HCT116 (cell line): Measurements from ENCODE around the gene BICD1. TPM values are rescaled to one million over a fixed set of nuclear protein-coding genes. Genes with fewer than 3 reads are reported as not detected.

Experiments
- ATAC-seq: fragments of 200-7000 bp; cut with Tn5 transposase; 2 replicates; pipeline ENCODE4 v1.9.1; 2020; ENCODE audit warnings: mild to moderate bottlenecking, moderate library complexity
- BruUV-seq: library from RNA; stranded (reverse); fragments of 400-500 nt; replicated peaks from 2 replicates; lab custom pipeline; 2021; lab: Mats Ljungman, UMichigan
- CTCF ChIA-PET: fragments of 300-600 bp; sonication (Branson Sonifier 250); formaldehyde crosslinking; loops from one replicate; lab custom pipeline; 2021; ENCODE audit warnings: antibody characterized with exemption; lab: Charles Lee
- POLR2A ChIA-PET: fragments of 300-600, 350-600 bp; sonication (Branson Sonifier 250); formaldehyde crosslinking; loops from one replicate; lab custom pipeline; 2021; ENCODE audit warnings: antibody characterized with exemption; lab: Charles Lee
- RAD21 ChIA-PET, 2 experiments: fragments of 300-600 bp; sonication (Branson Sonifier 250); formaldehyde crosslinking; loops; one replicate each; lab custom pipeline; 2023; ENCODE audit warnings: low total read pairs in 2 of 2; ENCODE audit not compliant: uncharacterized antibody in 2 of 2, unreplicated experiment in 2 of 2, low non-redundant PET in 1 of 2; lab: Charles Lee
- DNase-seq: peaks from one replicate; pipeline ENCODE4 v3.0.0-alpha.2; 2010; ENCODE audit warnings: low read depth, low spot score
- H2AFZ ChIP-seq: fragments of 200-600 bp; shearing (Covaris generic), sonication (generic); 2 replicates; pipeline ENCODE4 v1.6.1; 2017; ENCODE audit warnings: low read depth, mixed run types, mixed read lengths, antibody characterized with exemption, low read length; ENCODE audit not compliant: poor library complexity, severe bottlenecking
- H3K27ac ChIP-seq: 2 replicates; pipeline ENCODE4 v1.5.1; 2012; ENCODE audit warnings: low read depth, low read length
- H3K27me3 ChIP-seq: fragments of 200-600 bp; sonication (generic); 2 replicates; pipeline ENCODE4 v1.6.1; 2016; ENCODE audit warnings: mixed run types, low read length, mixed read lengths; ENCODE audit not compliant: insufficient read depth
- H3K36me3 ChIP-seq, 2 experiments: fragments of 200-500 bp in 1 of 2; fragments of 200-600 bp in 1 of 2; sonication (Bioruptor generic) in 1 of 2; sonication (generic) in 1 of 2; 2 replicates each; pipeline versions ENCODE4 v1.5.1 to v1.6.1; 2014 to 2016; ENCODE audit warnings: low read length in 2 of 2, inconsistent platforms in 1 of 2, mixed read lengths in 1 of 2, mixed run types in 1 of 2; ENCODE audit not compliant: insufficient read depth in 2 of 2, control insufficient read depth in 1 of 2
- H3K4me1 ChIP-seq, 2 experiments: fragments of 200-600 bp in 1 of 2; sonication (generic) in 1 of 2; 2 replicates each; pipeline versions ENCODE4 v1.5.1 to v1.6.1; 2012 to 2017; ENCODE audit warnings: low read length in 2 of 2, inconsistent platforms in 1 of 2, mild to moderate bottlenecking in 1 of 2, mixed read lengths in 1 of 2, mixed run types in 1 of 2, moderate library complexity in 1 of 2; ENCODE audit not compliant: insufficient read depth in 2 of 2, control insufficient read depth in 1 of 2
- H3K4me2 ChIP-seq: fragments of 200-600 bp; sonication (generic); 2 replicates; pipeline ENCODE4 v1.6.1; 2017; ENCODE audit warnings: mixed run types, low read length, mixed read lengths
- H3K4me3 ChIP-seq, 2 experiments: fragments of 200-600 bp in 1 of 2; sonication (generic) in 1 of 2; replicated peaks in 1 of 2; 2 replicates each; pipeline ENCODE4 v1.5.1; 2011 to 2016; ENCODE audit warnings: low read length in 2 of 2, control low read depth in 1 of 2, low read depth in 1 of 2, mild to moderate bottlenecking in 1 of 2, mixed read lengths in 1 of 2, mixed run types in 1 of 2
- H3K79me2 ChIP-seq: fragments of 200-600 bp; sonication (generic); 2 replicates; pipeline ENCODE4 v1.6.1; 2017; ENCODE audit warnings: mild to moderate bottlenecking, mixed run types, low read length, moderate library complexity, mixed read lengths; ENCODE audit not compliant: insufficient read depth
- H3K9ac ChIP-seq: fragments of 200-600 bp; sonication (generic); 2 replicates; pipeline ENCODE4 v1.6.1; 2016; ENCODE audit warnings: low read length, mixed read lengths
- H3K9me2 ChIP-seq: fragments of 200-600 bp; sonication (generic), shearing (Covaris generic); 2 replicates; pipeline ENCODE4 v1.6.1; 2017; ENCODE audit warnings: mixed run types, mild to moderate bottlenecking, moderate library complexity; ENCODE audit not compliant: insufficient read depth
- H3K9me3 ChIP-seq, 2 experiments: fragments of 200-500 bp in 1 of 2; fragments of 200-600 bp in 1 of 2; sonication (Bioruptor generic) in 1 of 2; sonication (generic) in 1 of 2; 2 replicates each; pipeline ENCODE4 v1.6.1; 2014 to 2017; ENCODE audit warnings: low read length in 2 of 2, mixed read lengths in 2 of 2, inconsistent platforms in 1 of 2, low read depth in 1 of 2, mild to moderate bottlenecking in 1 of 2, mixed run types in 1 of 2, moderate library complexity in 1 of 2; ENCODE audit not compliant: control insufficient read depth in 1 of 2, insufficient read depth in 1 of 2
- H4K20me1 ChIP-seq: fragments of 200-600 bp; sonication (generic), shearing (Covaris generic); 2 replicates; pipeline ENCODE4 v1.6.1; 2017; ENCODE audit warnings: mixed run types, mild to moderate bottlenecking, moderate library complexity; ENCODE audit not compliant: insufficient read depth
- CEBPB ChIP-seq: IDR thresholded peaks from 2 replicates; pipeline ENCODE4 v1.6.1; 2012; ENCODE audit warnings: low read depth
- ELF1 ChIP-seq: IDR thresholded peaks from 2 replicates; pipeline ENCODE4 v1.6.1; 2012; ENCODE audit warnings: low read depth, borderline replicate concordance
- EZH2phosphoT487 ChIP-seq: fragments of 200-600 bp; IDR thresholded peaks from 2 replicates; pipeline ENCODE4 v1.6.1; 2018; ENCODE audit warnings: antibody characterized with exemption, borderline replicate concordance
- RAD21 ChIP-seq: IDR thresholded peaks from 2 replicates; pipeline ENCODE4 v1.6.1; 2012; ENCODE audit warnings: low read depth, mild to moderate bottlenecking
- SP1 ChIP-seq: IDR thresholded peaks from 2 replicates; pipeline ENCODE4 v1.6.1; 2012; ENCODE audit warnings: low read depth
- YY1 ChIP-seq: IDR thresholded peaks from 2 replicates; pipeline ENCODE4 v1.6.1; 2011; ENCODE audit warnings: low read length, low read depth, moderate library complexity, mild to moderate bottlenecking; ENCODE audit not compliant: insufficient replicate concordance; ENCODE audit errors: extremely low read depth
- intact Hi-C: fragments of 100-400 bp; cut with micrococcal nuclease; formaldehyde crosslinking; loops from 2 replicates; pipeline ENCODE4 v1.10.0; 2022
- total RNA-seq: library from RNA; stranded (reverse); gene quantifications from one replicate; pipeline ENCODE4 v1.2.1, GENCODE V29; 2021; ENCODE audit not compliant: unreplicated experiment
- TF ChIP-seq, protein P1 (sequence below): IDR thresholded peaks from 2 replicates; pipeline ENCODE4 v1.6.1; 2012
- TF ChIP-seq, protein P2 (sequence below): IDR thresholded peaks from 2 replicates; pipeline ENCODE4 v1.6.1; 2011; ENCODE audit warnings: mild to moderate bottlenecking, low read length, moderate library complexity; ENCODE audit not compliant: insufficient replicate concordance; ENCODE audit errors: extremely low read depth

Gene BICD1
- total RNA-seq, 1 experiment from 2014 or later, result 32.5 TPM

GRCh38 chr12:32161058-32161457, 54.4 kb downstream of the BICD1 start:
- ATAC-seq, result no peak
- CTCF ChIA-PET, result no interaction called here

GRCh38 chr12:32163596-32163995, 56.9 kb downstream of the BICD1 start:
- H3K27me3 ChIP-seq, result no peaks in the 10 kb centered on the region
- 0 out of 2 replicates have a peak, but pooled peaks cover 8% of the 10 kb centered on the region for H3K79me2 ChIP-seq
- intact Hi-C loops, result no loop called here
- 0 out of 4 replicates have a peak, but pooled peaks cover 0 to 4% of the 10 kb centered on the region in 2 experiments for H3K36me3 ChIP-seq
- no peaks in the 10 kb centered on the region for H4K20me1 ChIP-seq
- TF ChIP-seq ELF1 (no peak), SP1 (no peak), RAD21 (no peak), EZH2phosphoT487 (no peak)
- TF ChIP-seq, protein P1, sequence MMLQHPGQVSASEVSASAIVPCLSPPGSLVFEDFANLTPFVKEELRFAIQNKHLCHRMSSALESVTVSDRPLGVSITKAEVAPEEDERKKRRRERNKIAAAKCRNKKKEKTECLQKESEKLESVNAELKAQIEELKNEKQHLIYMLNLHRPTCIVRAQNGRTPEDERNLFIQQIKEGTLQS, result no peak
- TF ChIP-seq, protein P2, sequence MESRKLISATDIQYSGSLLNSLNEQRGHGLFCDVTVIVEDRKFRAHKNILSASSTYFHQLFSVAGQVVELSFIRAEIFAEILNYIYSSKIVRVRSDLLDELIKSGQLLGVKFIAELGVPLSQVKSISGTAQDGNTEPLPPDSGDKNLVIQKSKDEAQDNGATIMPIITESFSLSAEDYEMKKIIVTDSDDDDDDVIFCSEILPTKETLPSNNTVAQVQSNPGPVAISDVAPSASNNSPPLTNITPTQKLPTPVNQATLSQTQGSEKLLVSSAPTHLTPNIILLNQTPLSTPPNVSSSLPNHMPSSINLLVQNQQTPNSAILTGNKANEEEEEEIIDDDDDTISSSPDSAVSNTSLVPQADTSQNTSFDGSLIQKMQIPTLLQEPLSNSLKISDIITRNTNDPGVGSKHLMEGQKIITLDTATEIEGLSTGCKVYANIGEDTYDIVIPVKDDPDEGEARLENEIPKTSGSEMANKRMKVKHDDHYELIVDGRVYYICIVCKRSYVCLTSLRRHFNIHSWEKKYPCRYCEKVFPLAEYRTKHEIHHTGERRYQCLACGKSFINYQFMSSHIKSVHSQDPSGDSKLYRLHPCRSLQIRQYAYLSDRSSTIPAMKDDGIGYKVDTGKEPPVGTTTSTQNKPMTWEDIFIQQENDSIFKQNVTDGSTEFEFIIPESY, result no peak
- no peak overlapping the region for H3K4me2 ChIP-seq
- no peak overlapping the region for H3K4me3 ChIP-seq
- no peak for DNase-seq
- no peak overlapping the region for H2AFZ ChIP-seq
- POLR2A ChIA-PET, result no interaction called here
- no peak for ATAC-seq
- H3K9me2 ChIP-seq, result no peaks in the 10 kb centered on the region
- no TSS peak for BruUV-seq
- no peak overlapping the region for H3K27ac ChIP-seq
- H3K9ac ChIP-seq, result no peak overlapping the region
- no peaks in the 10 kb centered on the region for H3K9me3 ChIP-seq
- RAD21 ChIA-PET, result no interaction called here
- H3K4me1 ChIP-seq, result no peaks in the 10 kb centered on the region
- CTCF ChIA-PET, result no interaction called here

More at GRCh38 chr12:32161058-32161457, 54.4 kb downstream of the BICD1 start:
- BruUV-seq, result no TSS peak
- Histone ChIP-seq H3K9me2 (no peaks in the 10 kb centered on the region), H4K20me1 (no peaks in the 10 kb centered on the region), H3K79me2 (0 out of 2 replicates have a peak, but pooled peaks cover 8% of the 10 kb centered on the region), H3K4me1 (no peaks in the 10 kb centered on the region), H3K4me3 (no peak overlapping the region), H3K27me3 (no peaks in the 10 kb centered on the region), H2AFZ (no peak overlapping the region), H3K4me2 (no peak overlapping the region), H3K9me3 (no peaks in the 10 kb centered on the region), H3K27ac (no peak overlapping the region), H3K36me3 (0 out of 4 replicates have a peak, but pooled peaks cover 0 to 4% of the 10 kb centered on the region in 2 experiments), H3K9ac (no peak overlapping the region)
- TF ChIP-seq CEBPB, result no peak
- TF ChIP-seq SP1, result no peak
- no peak for TF ChIP-seq YY1
- POLR2A ChIA-PET, result no interaction called here
- intact Hi-C loops, result no loop called here
- RAD21 ChIA-PET, result no interaction called here
- DNase-seq, result no peak
